Smooth muscle cell (in vitro differentiated cells): ENCODE data around the gene GMDS. TPM values are rescaled to one million over a fixed set of nuclear protein-coding genes. Genes with fewer than 3 reads are reported as not detected.

ENCODE experiments used
- DNase-seq: peaks from one replicate; lab custom pipeline; 2025; ENCODE audit not compliant: unreplicated experiment; lab: John Stamatoyannopoulos, UW
- H2AFZ ChIP-seq: fragments of 200-600 bp; sonication (generic); 2 replicates; pipeline ENCODE4 v1.6.0; 2016; ENCODE audit warnings: antibody characterized with exemption, low read depth, mild to moderate bottlenecking
- H3F3A ChIP-seq: fragments of 200-600 bp; sonication (generic); 2 replicates; pipeline ENCODE4 v1.6.0; 2017; ENCODE audit warnings: antibody characterized with exemption, low read depth
- H3K27ac ChIP-seq: fragments of 200-600 bp; sonication (generic); 2 replicates; pipeline ENCODE4 v1.5.1; 2016; ENCODE audit warnings: low read depth, mild to moderate bottlenecking
- H3K27me3 ChIP-seq: fragments of 200-600 bp; sonication (generic); 2 replicates; pipeline ENCODE4 v1.6.1; 2016; ENCODE audit warnings: low read depth, mild to moderate bottlenecking
- H3K36me3 ChIP-seq: fragments of 200-600 bp; sonication (generic); 2 replicates; pipeline ENCODE4 v1.5.1; 2016; ENCODE audit warnings: low read depth
- H3K4me1 ChIP-seq: fragments of 200-600 bp; sonication (generic); 2 replicates; pipeline ENCODE4 v1.5.1; 2016; ENCODE audit warnings: low read depth
- H3K4me2 ChIP-seq: fragments of 200-600 bp; sonication (generic); 2 replicates; pipeline ENCODE4 v1.6.0; 2016; ENCODE audit warnings: mild to moderate bottlenecking
- H3K4me3 ChIP-seq: fragments of 200-600 bp; sonication (generic); 2 replicates; pipeline ENCODE4 v1.5.1; 2016; ENCODE audit warnings: mild to moderate bottlenecking
- H3K79me2 ChIP-seq: fragments of 200-600 bp; sonication (generic); 2 replicates; pipeline ENCODE4 v1.6.0; 2016; ENCODE audit warnings: low read depth, mild to moderate bottlenecking
- H3K9ac ChIP-seq: fragments of 200-600 bp; sonication (generic); 2 replicates; pipeline ENCODE4 v1.6.0; 2016; ENCODE audit warnings: low read depth
- H3K9me3 ChIP-seq: fragments of 200-600 bp; sonication (generic); replicated peaks from 2 replicates; pipeline ENCODE4 v1.5.1; 2016; ENCODE audit warnings: low read depth
- H4K20me1 ChIP-seq: fragments of 200-600 bp; sonication (generic); 2 replicates; pipeline ENCODE4 v1.6.0; 2016; ENCODE audit warnings: low read depth
- WGBS: methylation state at CpG from one replicate; pipeline ENCODE4 v1.1.7; 2016; ENCODE audit warnings: low lambda C conversion rate; 5-methylcytosine and 5-hydroxymethylcytosine counted together
- polyA plus RNA-seq: library from polyadenylated mRNA; unstranded; fragments of >200 nt; fragmentation: Nextera tagmentation; extraction: Ambion mirVana; gene quantifications from 2 replicates; pipeline ENCODE4 v1.2.1, GENCODE V29; 2016
- total RNA-seq: library from RNA; depleted of rRNA; stranded (reverse); fragments of >200 nt; gene quantifications from 2 replicates; pipeline ENCODE4 v1.2.3, GENCODE V29; 2014
- TF ChIP-seq, protein P1 (sequence below): fragments of 200-600 bp; sonication (generic); IDR thresholded peaks from 2 replicates; pipeline ENCODE4 v1.5.1; 2017; ENCODE audit warnings: borderline replicate concordance, mild to moderate bottlenecking, antibody characterized with exemption; ENCODE audit not compliant: insufficient read depth, poor library complexity, severe bottlenecking

Gene GMDS
- total and polyA plus RNA-seq, 2 experiments from 2014 or later: 3.7 to 8.5 TPM

DNA sequence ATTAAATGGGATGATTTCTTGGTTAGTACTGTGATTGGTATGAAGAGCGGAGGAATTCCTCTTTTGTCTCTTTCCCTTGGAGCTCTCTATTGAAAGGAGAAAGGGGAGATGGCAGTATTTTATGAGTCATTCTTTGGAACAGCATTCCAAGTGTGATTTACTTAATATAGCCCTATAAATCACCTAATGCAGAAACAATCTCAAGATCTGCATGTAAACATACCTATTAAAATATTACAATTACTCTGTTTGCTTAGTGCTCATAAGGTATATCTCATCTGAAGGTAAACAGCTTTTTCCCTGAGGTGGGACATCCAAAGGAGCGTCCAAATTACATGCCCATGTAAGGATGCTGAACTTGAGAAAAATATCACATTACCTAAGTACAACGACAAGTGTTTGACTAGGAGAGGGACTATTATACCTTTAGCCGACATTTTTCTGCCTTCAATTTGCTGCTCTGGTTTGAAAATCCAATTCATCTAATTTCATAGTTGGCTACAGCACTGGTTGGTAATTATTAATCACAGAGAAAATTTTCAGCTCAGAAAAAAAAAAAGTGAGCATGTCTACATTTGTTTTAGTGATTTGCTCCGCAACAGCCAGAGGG lies 406.7 kb downstream of the GMDS start:
- H4K20me1 ChIP-seq: no peaks in the 10 kb centered on the region
- WGBS: 93% methylated on average over 5 of the region's 5 CpGs
- no peaks in the 10 kb centered on the region for H3F3A ChIP-seq
- TF ChIP-seq, protein P1, sequence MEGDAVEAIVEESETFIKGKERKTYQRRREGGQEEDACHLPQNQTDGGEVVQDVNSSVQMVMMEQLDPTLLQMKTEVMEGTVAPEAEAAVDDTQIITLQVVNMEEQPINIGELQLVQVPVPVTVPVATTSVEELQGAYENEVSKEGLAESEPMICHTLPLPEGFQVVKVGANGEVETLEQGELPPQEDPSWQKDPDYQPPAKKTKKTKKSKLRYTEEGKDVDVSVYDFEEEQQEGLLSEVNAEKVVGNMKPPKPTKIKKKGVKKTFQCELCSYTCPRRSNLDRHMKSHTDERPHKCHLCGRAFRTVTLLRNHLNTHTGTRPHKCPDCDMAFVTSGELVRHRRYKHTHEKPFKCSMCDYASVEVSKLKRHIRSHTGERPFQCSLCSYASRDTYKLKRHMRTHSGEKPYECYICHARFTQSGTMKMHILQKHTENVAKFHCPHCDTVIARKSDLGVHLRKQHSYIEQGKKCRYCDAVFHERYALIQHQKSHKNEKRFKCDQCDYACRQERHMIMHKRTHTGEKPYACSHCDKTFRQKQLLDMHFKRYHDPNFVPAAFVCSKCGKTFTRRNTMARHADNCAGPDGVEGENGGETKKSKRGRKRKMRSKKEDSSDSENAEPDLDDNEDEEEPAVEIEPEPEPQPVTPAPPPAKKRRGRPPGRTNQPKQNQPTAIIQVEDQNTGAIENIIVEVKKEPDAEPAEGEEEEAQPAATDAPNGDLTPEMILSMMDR: no peak
- no peak overlapping the region for H3K9ac ChIP-seq
- peaks cover 41% of the 10 kb centered on the region for H3K27me3 ChIP-seq
- no peaks in the 10 kb centered on the region for H3K79me2 ChIP-seq
- H3K9me3 ChIP-seq: no peaks in the 10 kb centered on the region
- no peak overlapping the region for H3K27ac ChIP-seq
- no peak overlapping the region for H3K4me2 ChIP-seq
- H3K4me1 ChIP-seq: peaks cover 11% of the 10 kb centered on the region
- no peaks in the 10 kb centered on the region for H3K36me3 ChIP-seq
- no peak for DNase-seq
- H3K4me3 ChIP-seq: no peak overlapping the region
- H2AFZ ChIP-seq: no peak overlapping the region

DNA sequence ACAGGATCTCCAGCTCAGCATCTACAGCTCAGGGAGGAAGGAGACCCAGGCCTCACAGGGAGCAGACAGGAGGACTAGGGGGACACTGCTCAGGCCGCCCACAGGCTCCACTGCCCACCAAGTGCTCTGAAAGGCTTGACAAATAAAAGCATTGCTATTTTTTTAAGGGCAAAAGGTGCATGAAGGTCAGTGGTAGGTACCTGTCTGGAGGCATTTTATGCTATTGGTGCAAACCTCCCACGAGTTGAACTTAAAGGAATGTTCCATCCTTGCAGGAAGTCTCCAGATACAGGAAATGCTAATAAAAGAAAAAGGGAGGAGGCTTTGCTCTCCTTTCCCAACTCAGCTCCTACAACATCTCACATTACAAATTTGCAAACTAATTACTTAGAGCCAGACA lies 407.6 kb downstream of the GMDS start:
- Histone ChIP-seq H3K4me1 (peaks cover 11% of the 10 kb centered on the region), H3K9me3 (no peaks in the 10 kb centered on the region), H3K36me3 (no peaks in the 10 kb centered on the region), H4K20me1 (no peaks in the 10 kb centered on the region), H3K79me2 (no peaks in the 10 kb centered on the region), H3K9ac (no peak overlapping the region), H3K27ac (no peak overlapping the region), H2AFZ (no peak overlapping the region), H3K27me3 (peaks cover 41% of the 10 kb centered on the region), H3F3A (no peaks in the 10 kb centered on the region), H3K4me2 (no peak overlapping the region), H3K4me3 (no peak overlapping the region)
- TF ChIP-seq, protein P1: no peak
- DNase-seq: no peak
- WGBS: 57% methylated on average over 2 of the region's 2 CpGs

DNA sequence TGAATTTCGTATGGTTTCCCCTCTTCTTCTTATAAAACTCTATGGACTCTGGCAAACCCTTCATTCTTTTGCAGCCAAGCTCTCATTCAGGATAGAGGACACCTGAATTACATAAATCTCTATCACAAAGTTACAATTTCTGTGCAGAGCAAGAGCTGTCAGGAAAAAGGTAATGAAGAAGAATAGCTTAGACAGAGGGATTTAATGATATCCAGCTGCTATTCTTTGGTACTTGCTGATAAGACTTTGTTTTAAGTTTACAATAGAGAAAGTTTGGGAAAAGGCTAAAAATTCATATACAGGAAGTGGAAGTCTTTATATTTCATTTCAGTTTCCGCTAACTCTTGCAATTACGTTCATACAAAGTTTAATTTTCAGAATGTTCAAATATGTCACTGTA lies 408.7 kb downstream of the GMDS start:
- H3K36me3 ChIP-seq: no peaks in the 10 kb centered on the region
- no peak overlapping the region for H2AFZ ChIP-seq
- 90% methylated on average over 3 of the region's 3 CpGs for WGBS
- DNase-seq: no peak
- H3K9me3 ChIP-seq: no peaks in the 10 kb centered on the region
- peaks cover 11% of the 10 kb centered on the region for H3K4me1 ChIP-seq
- H3K9ac ChIP-seq: no peak overlapping the region
- peaks cover 31% of the 10 kb centered on the region for H3K27me3 ChIP-seq
- no peak overlapping the region for H3K4me2 ChIP-seq
- no peaks in the 10 kb centered on the region for H3K79me2 ChIP-seq
- no peaks in the 10 kb centered on the region for H4K20me1 ChIP-seq
- H3K4me3 ChIP-seq: no peak overlapping the region
- TF ChIP-seq, protein P1: no peak
- no peaks in the 10 kb centered on the region for H3F3A ChIP-seq
- H3K27ac ChIP-seq: no peak overlapping the region
